IPS DF 6.9 (cell line): Measurements from ENCODE around the gene ADGRG1.

Experiments used
- DNase-seq: peaks from one replicate; pipeline ENCODE4 v3.0.0-alpha.2; 2013; ENCODE audit warnings: low read depth, low spot score
- H3K27ac ChIP-seq: one replicate; pipeline ENCODE4 v1.5.1; 2013; ENCODE audit warnings: low read length, control low read depth
- H3K27me3 ChIP-seq: 2 replicates; pipeline ENCODE4 v1.6.1; 2013; ENCODE audit warnings: mild to moderate bottlenecking, low read length; ENCODE audit not compliant: control insufficient read depth, insufficient read depth
- H3K36me3 ChIP-seq: 2 replicates; pipeline ENCODE4 v1.6.1; 2013; ENCODE audit warnings: low read length; ENCODE audit not compliant: control insufficient read depth, insufficient read depth
- H3K4me1 ChIP-seq: 2 replicates; pipeline ENCODE4 v1.6.1; 2013; ENCODE audit warnings: low read length; ENCODE audit not compliant: control insufficient read depth, insufficient read depth
- H3K4me3 ChIP-seq: 2 replicates; pipeline ENCODE4 v1.5.1; 2013; ENCODE audit warnings: mild to moderate bottlenecking, low read length
- H3K9me3 ChIP-seq: 2 replicates; pipeline ENCODE4 v1.6.1; 2013; ENCODE audit warnings: low read length, inconsistent platforms; ENCODE audit not compliant: control insufficient read depth, insufficient read depth
- WGBS: extraction: QIAGEN DNeasy Blood & Tissue Kit; methylation state at CpG from one replicate; pipeline ENCODE4 v1.1.7; 2013; ENCODE audit warnings: mixed read lengths, missing lambda C conversion rate; ENCODE audit not compliant: insufficient read length, insufficient coverage; 5-methylcytosine and 5-hydroxymethylcytosine counted together

The ADGRG1 gene

DNA sequence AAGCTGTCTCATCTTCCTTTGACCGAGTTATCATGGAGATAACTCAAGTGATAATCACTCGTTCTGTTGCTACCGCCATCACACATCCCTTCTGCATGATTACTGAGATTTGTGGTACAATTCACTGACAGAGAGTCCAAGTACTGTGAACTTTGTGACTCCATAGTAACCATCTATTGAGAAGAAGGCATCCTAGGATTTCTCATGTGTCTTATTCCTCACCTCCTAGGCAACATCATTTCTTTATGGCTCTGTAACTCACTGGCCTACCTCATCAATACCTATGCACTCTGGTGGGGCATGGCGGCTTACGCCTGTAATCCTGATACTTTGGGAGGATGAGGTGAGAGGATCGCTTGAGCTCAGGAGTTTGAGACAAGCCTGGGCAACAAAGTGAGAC, 85.6 kb downstream of the ADGRG1 start:
- no CpG with 5 or more reads among the region's 6 CpGs for WGBS
- no peak overlapping the region for H3K27ac ChIP-seq
- H3K27me3 ChIP-seq: no peaks in the 10 kb centered on the region
- no peaks in the 10 kb centered on the region for H3K36me3 ChIP-seq
- no peaks in the 10 kb centered on the region for H3K4me1 ChIP-seq
- no peak for DNase-seq
- no peak overlapping the region for H3K4me3 ChIP-seq
- no peaks in the 10 kb centered on the region for H3K9me3 ChIP-seq
